NT2/D1 (cell line): ENCODE measurements around the gene KCNQ1.

Experiments used
- DNase-seq: peaks from one replicate; pipeline ENCODE4 v3.0.0-alpha.2; 2011; ENCODE audit warnings: low read depth, low spot score
- H3K27me3 ChIP-seq: 2 replicates; pipeline ENCODE4 v1.6.0; 2011; ENCODE audit warnings: mild to moderate bottlenecking; ENCODE audit not compliant: insufficient read length, insufficient read depth
- H3K36me3 ChIP-seq: 2 replicates; pipeline ENCODE4 v1.6.1; 2011; ENCODE audit warnings: mild to moderate bottlenecking, low read length, mixed read lengths; ENCODE audit not compliant: insufficient read depth, insufficient read length
- H3K4me1 ChIP-seq: 2 replicates; pipeline ENCODE4 v1.5.1; 2011; ENCODE audit not compliant: insufficient read depth, insufficient read length
- H3K4me3 ChIP-seq: 2 replicates; pipeline ENCODE4 v1.5.1; 2011; ENCODE audit warnings: low read depth; ENCODE audit not compliant: insufficient read length
- H3K9ac ChIP-seq: 2 replicates; pipeline ENCODE4 v1.6.0; 2011; ENCODE audit warnings: low read depth; ENCODE audit not compliant: insufficient read length
- H3K9me3 ChIP-seq: 2 replicates; pipeline ENCODE4 v1.5.1; 2011; ENCODE audit warnings: mild to moderate bottlenecking, low read length; ENCODE audit not compliant: insufficient read depth
- SUZ12 ChIP-seq: IDR thresholded peaks from 2 replicates; pipeline ENCODE4 v1.6.1; 2011; ENCODE audit not compliant: insufficient read length, insufficient read depth; ENCODE audit errors: extremely low read depth
- YY1 ChIP-seq: IDR thresholded peaks from 2 replicates; pipeline ENCODE4 v1.6.1; 2011; ENCODE audit not compliant: insufficient read length, insufficient read depth
- ZNF274 ChIP-seq: IDR thresholded peaks from 2 replicates; pipeline ENCODE4 v1.6.1; 2011; ENCODE audit warnings: mild to moderate bottlenecking, low read depth, low read length

The KCNQ1 gene

GRCh38 chr11:2431395-2431794 lies 13.4 kb upstream of the KCNQ1 start:
- H3K9me3 ChIP-seq = no peaks in the 10 kb centered on the region
- TF ChIP-seq ZNF274 (no peak), SUZ12 (no peak), YY1 (no peak)
- H3K27me3 ChIP-seq = peaks cover 27% of the 10 kb centered on the region
- H3K4me3 ChIP-seq = no peak overlapping the region
- no peak overlapping the region for H3K9ac ChIP-seq
- no peak for DNase-seq
- no peaks in the 10 kb centered on the region for H3K4me1 ChIP-seq
- no peaks in the 10 kb centered on the region for H3K36me3 ChIP-seq

- no peak overlapping the region for H3K4me3 ChIP-seq
- no peaks in the 10 kb centered on the region for H3K4me1 ChIP-seq
- H3K9me3 ChIP-seq = no peaks in the 10 kb centered on the region
- no peak for DNase-seq
- TF ChIP-seq YY1 = no peak
- TF ChIP-seq SUZ12 = no peak
- TF ChIP-seq ZNF274 = no peak
- no peaks in the 10 kb centered on the region for H3K36me3 ChIP-seq
- H3K27me3 ChIP-seq = peaks cover 27% of the 10 kb centered on the region
- H3K9ac ChIP-seq = no peak overlapping the region
Observed at GRCh38 chr11:2432171-2432621, 12.6 kb upstream of the KCNQ1 start.

DNA sequence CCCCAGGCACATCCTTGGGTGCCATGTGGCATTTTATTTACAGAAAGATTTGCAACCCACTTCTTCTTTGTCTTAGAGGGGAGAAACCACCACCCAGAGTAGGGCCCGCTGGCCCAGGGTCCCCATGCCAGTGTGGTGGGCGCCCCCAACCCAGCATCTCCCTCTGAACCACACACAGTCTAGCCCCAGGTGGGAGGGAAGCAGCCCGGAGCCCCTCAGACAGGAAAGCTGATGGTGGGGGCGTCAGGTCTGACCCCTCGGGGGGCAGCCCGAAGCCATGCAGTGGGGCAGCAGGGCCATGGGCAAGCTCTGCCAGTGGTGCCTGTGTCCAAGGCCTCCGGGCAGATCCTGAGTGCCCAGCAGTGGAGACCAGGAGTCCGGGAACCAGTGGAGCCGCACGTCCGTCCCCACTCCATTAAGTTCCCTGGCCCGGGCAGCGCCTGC lies 12.2 kb upstream of the KCNQ1 start:
- no peak for TF ChIP-seq ZNF274
- TF ChIP-seq YY1 = no peak
- no peak for TF ChIP-seq SUZ12
- DNase-seq = no peak
- Histone ChIP-seq H3K27me3 (peaks cover 31% of the 10 kb centered on the region), H3K4me3 (no peak overlapping the region), H3K4me1 (no peaks in the 10 kb centered on the region), H3K36me3 (no peaks in the 10 kb centered on the region), H3K9ac (no peak overlapping the region), H3K9me3 (no peaks in the 10 kb centered on the region)

- Histone ChIP-seq H3K27me3 (peaks cover 31% of the 10 kb centered on the region), H3K9ac (no peak overlapping the region), H3K36me3 (no peaks in the 10 kb centered on the region), H3K9me3 (no peaks in the 10 kb centered on the region), H3K4me1 (no peaks in the 10 kb centered on the region), H3K4me3 (no peak overlapping the region)
- TF ChIP-seq ZNF274 = no peak
- no peak for TF ChIP-seq YY1
- TF ChIP-seq SUZ12 = no peak
- DNase-seq = no peak
Observed at GRCh38 chr11:2433106-2433925, 11.5 kb upstream of the KCNQ1 start.

- Histone ChIP-seq H3K4me3 (no peak overlapping the region), H3K9ac (no peak overlapping the region), H3K36me3 (no peaks in the 10 kb centered on the region), H3K9me3 (no peaks in the 10 kb centered on the region), H3K27me3 (peaks cover 31% of the 10 kb centered on the region), H3K4me1 (no peaks in the 10 kb centered on the region)
- no peak for TF ChIP-seq YY1
- DNase-seq = no peak
Observed at GRCh38 chr11:2434008-2434407, 10.8 kb upstream of the KCNQ1 start.

DNA sequence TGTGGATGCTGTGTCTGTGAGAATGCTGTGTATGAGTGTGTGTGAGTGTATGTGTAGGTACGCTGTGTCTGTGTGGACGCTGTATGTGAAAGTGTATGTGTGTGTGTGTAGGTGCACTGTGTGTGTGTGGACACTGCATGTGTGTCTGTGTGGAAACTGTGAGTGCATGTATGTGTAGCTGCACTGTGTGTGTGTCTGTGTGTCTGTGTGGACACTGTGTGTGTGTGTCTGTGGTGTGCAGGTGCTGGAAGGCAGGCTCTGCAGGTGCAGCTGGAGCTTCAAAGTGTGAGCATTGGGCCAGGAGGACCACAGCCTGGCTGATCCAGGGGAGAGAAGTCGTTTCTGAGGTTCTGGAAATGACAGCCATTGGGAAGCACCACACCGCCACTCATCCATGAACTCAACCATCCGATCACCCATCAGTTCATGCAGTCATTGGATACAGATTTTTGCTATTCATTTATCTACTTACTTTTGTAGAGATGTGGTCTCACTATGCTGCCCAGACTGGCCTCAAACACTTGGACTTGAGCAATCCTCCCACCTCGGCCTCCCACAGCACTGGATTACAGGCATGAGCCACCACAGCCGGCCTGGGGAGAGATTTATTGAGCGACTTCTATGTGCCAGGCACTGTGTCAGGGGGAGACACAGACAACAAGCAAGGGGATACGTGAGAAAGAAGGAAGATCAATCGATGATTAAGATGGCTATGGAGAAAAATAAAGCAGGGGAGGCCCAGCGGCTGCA lies 10.1 kb upstream of the KCNQ1 start:
- Histone ChIP-seq H3K9me3 (no peaks in the 10 kb centered on the region), H3K9ac (no peak overlapping the region), H3K4me1 (no peaks in the 10 kb centered on the region), H3K36me3 (no peaks in the 10 kb centered on the region), H3K4me3 (no peak overlapping the region), H3K27me3 (peaks cover 34% of the 10 kb centered on the region)
- TF ChIP-seq YY1 (no peak), ZNF274 (no peak), SUZ12 (no peak)
- DNase-seq = no peak

GRCh38 chr11:2435288-2436012 lies 9.4 kb upstream of the KCNQ1 start:
- no peak for TF ChIP-seq ZNF274
- TF ChIP-seq SUZ12 = no peak
- no peak for TF ChIP-seq YY1
- no peaks in the 10 kb centered on the region for H3K4me1 ChIP-seq
- H3K9ac ChIP-seq = no peak overlapping the region
- H3K27me3 ChIP-seq = peaks cover 42% of the 10 kb centered on the region
- H3K36me3 ChIP-seq = no peaks in the 10 kb centered on the region
- no peak overlapping the region for H3K4me3 ChIP-seq
- no peaks in the 10 kb centered on the region for H3K9me3 ChIP-seq
- no peak for DNase-seq
